IMR-90 (cell line): Measurements from ENCODE around the gene EPO.

ENCODE experiments used
- CTCF ChIP-seq: conservative IDR thresholded peaks from 2 replicates; pipeline ENCODE4 v1.5.1; 2012; ENCODE audit warnings: mild to moderate bottlenecking, low read depth, low read length, improper control_type of control experiment
- USF2 ChIP-seq: fragments of 150-350 bp; IDR thresholded peaks from 2 replicates; pipeline ENCODE4 v1.6.1; 2017; ENCODE audit warnings: mild to moderate bottlenecking, antibody characterized with exemption, low read length, low read depth
- TF ChIP-seq, protein P1 (sequence below): fragments of 150-350 bp; IDR thresholded peaks from 2 replicates; pipeline ENCODE4 v1.6.1; 2016; ENCODE audit warnings: low read depth, mild to moderate bottlenecking, low read length, moderate library complexity, borderline replicate concordance

DNA sequence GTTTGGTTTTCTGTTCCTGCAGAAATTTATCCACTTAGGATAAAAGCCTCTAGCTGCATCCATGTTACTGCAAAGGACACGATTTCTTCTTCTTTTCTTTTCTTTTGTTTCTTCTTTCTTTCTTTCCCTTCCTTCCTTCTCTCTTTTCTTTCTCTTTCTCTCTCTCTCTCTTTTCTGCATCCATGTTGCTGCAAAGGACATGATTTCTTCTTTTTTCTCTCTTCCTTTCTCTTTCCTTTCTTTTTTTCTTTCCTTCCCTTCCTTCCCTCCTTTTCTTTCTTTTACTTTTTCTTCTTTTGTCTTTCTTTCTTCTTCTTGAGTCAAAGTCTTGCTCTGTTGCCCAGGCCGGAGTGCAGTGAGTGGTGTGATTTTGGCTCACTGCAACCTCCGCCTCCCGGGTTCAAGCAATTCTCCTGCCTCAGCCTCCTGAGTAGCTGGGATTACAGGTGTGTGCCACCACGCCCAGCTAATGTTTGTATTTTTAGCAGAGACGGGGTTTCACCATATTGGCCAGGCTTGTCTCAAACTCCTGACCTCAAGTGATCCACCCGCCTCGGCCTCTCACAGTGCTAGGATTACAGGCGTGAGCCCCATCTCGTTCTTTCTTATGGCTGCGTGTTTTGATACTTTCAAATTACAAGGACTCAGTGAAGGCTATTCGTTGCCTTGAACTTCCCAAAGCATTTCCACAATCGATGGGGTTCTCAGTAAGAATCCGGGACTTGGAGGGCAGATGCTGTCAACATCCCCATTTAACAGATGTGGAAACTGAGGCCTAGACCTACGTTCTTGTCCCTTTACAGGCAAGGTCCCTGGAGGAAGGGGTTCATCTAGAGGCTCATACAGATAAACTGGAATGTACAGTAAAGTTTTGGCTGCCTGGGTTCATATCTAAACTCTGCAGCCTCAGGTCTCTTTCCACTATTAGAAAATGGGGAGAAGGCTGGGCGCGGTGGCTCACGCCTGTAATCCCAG is 48.6 kb upstream of the EPO start:
- TF ChIP-seq, protein P1, sequence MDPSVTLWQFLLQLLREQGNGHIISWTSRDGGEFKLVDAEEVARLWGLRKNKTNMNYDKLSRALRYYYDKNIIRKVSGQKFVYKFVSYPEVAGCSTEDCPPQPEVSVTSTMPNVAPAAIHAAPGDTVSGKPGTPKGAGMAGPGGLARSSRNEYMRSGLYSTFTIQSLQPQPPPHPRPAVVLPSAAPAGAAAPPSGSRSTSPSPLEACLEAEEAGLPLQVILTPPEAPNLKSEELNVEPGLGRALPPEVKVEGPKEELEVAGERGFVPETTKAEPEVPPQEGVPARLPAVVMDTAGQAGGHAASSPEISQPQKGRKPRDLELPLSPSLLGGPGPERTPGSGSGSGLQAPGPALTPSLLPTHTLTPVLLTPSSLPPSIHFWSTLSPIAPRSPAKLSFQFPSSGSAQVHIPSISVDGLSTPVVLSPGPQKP, result no peak
- TF ChIP-seq CTCF (no peak), USF2 (no peak)
